HUES6 (cell line): ENCODE measurements around the gene CDC5L.

Source experiments
- H3K27ac ChIP-seq: 2 replicates; pipeline ENCODE4 v1.7.0; 2013; ENCODE audit warnings: low read depth, mild to moderate bottlenecking, low read length, inconsistent platforms
- H3K27me3 ChIP-seq: 2 replicates; pipeline ENCODE4 v1.6.1; 2013; ENCODE audit warnings: low read length; ENCODE audit not compliant: control insufficient read depth, insufficient read depth
- H3K36me3 ChIP-seq: 2 replicates; pipeline ENCODE4 v1.6.1; 2013; ENCODE audit warnings: low read length; ENCODE audit not compliant: control insufficient read depth, insufficient read depth
- H3K4me1 ChIP-seq: 2 replicates; pipeline ENCODE4 v1.6.1; 2013; ENCODE audit warnings: low read length; ENCODE audit not compliant: control insufficient read depth, insufficient read depth
- H3K4me3 ChIP-seq: 2 replicates; pipeline ENCODE4 v1.5.1; 2013; ENCODE audit warnings: low read depth, low read length
- H3K9ac ChIP-seq: one replicate; pipeline ENCODE4 v1.6.1; 2013; ENCODE audit warnings: mild to moderate bottlenecking, low read length
- H3K9me3 ChIP-seq: 2 replicates; pipeline ENCODE4 v1.6.1; 2013; ENCODE audit warnings: low read depth, low read length; ENCODE audit not compliant: control insufficient read depth, insufficient read depth

Gene CDC5L

GRCh38 chr6:44453146-44453545 lies 65.6 kb downstream of the CDC5L start:
- H3K36me3 ChIP-seq: peaks cover 14% of the 10 kb centered on the region
- H3K27ac ChIP-seq: no peak overlapping the region
- no peaks in the 10 kb centered on the region for H3K27me3 ChIP-seq
- H3K4me3 ChIP-seq: no peak overlapping the region
- no peak overlapping the region for H3K9ac ChIP-seq
- H3K9me3 ChIP-seq: no peaks in the 10 kb centered on the region
- H3K4me1 ChIP-seq: peaks cover 6% of the 10 kb centered on the region; the same call in 1 of the 2 replicates

- Histone ChIP-seq H3K9me3 (no peaks in the 10 kb centered on the region), H3K4me1 (peaks cover 6% of the 10 kb centered on the region; the same call in 1 of the 2 replicates), H3K36me3 (peaks cover 11% of the 10 kb centered on the region), H3K27ac (no peak overlapping the region), H3K27me3 (no peaks in the 10 kb centered on the region), H3K9ac (no peak overlapping the region), H3K4me3 (no peak overlapping the region)
Observed at GRCh38 chr6:44454198-44454597, 66.7 kb downstream of the CDC5L start.

GRCh38 chr6:44456070-44456965 lies 68.8 kb downstream of the CDC5L start:
- Histone ChIP-seq H3K4me3 (peak overlapping the region; percentile 41; the same call in 1 of the 2 replicates), H3K9me3 (no peaks in the 10 kb centered on the region), H3K36me3 (peaks cover 11% of the 10 kb centered on the region), H3K27me3 (no peaks in the 10 kb centered on the region), H3K4me1 (peaks cover 6% of the 10 kb centered on the region; the same call in 1 of the 2 replicates), H3K9ac (peak overlapping the region; percentile 47), H3K27ac (no peak overlapping the region)

GRCh38 chr6:44456966-44457292 lies 69.4 kb downstream of the CDC5L start:
- Histone ChIP-seq H3K4me3 (peak overlapping the region; percentile 41; the same call in 1 of the 2 replicates), H3K9me3 (no peaks in the 10 kb centered on the region), H3K4me1 (peaks cover 6% of the 10 kb centered on the region; the same call in 1 of the 2 replicates), H3K27ac (no peak overlapping the region), H3K36me3 (peaks cover 7% of the 10 kb centered on the region; the same call in 1 of the 2 replicates), H3K27me3 (no peaks in the 10 kb centered on the region), H3K9ac (no peak overlapping the region)

GRCh38 chr6:44457596-44457995 lies 70.1 kb downstream of the CDC5L start:
- peaks cover 6% of the 10 kb centered on the region; the same call in 1 of the 2 replicates for H3K4me1 ChIP-seq
- H3K9ac ChIP-seq: no peak overlapping the region
- no peak overlapping the region for H3K4me3 ChIP-seq
- no peaks in the 10 kb centered on the region for H3K9me3 ChIP-seq
- H3K36me3 ChIP-seq: 0 out of 2 replicates have a peak, but pooled peaks cover under 1% of the 10 kb centered on the region
- no peaks in the 10 kb centered on the region for H3K27me3 ChIP-seq
- no peak overlapping the region for H3K27ac ChIP-seq

- no peaks in the 10 kb centered on the region for H3K27me3 ChIP-seq
- H3K9ac ChIP-seq: no peak overlapping the region
- H3K27ac ChIP-seq: no peak overlapping the region
- peaks cover 6% of the 10 kb centered on the region; the same call in 1 of the 2 replicates for H3K4me1 ChIP-seq
- H3K9me3 ChIP-seq: no peaks in the 10 kb centered on the region
- H3K36me3 ChIP-seq: no peaks in the 10 kb centered on the region
- no peak overlapping the region for H3K4me3 ChIP-seq
Observed at GRCh38 chr6:44458551-44458950, 71.0 kb downstream of the CDC5L start.

GRCh38 chr6:44462335-44462734 lies 74.8 kb downstream of the CDC5L start:
- no peaks in the 10 kb centered on the region for H3K9me3 ChIP-seq
- no peak overlapping the region for H3K27ac ChIP-seq
- no peaks in the 10 kb centered on the region for H3K36me3 ChIP-seq
- no peaks in the 10 kb centered on the region for H3K27me3 ChIP-seq
- H3K4me1 ChIP-seq: peaks cover 5% of the 10 kb centered on the region; the same call in 1 of the 2 replicates
- no peak overlapping the region for H3K4me3 ChIP-seq
- H3K9ac ChIP-seq: no peak overlapping the region

- no peaks in the 10 kb centered on the region for H3K27me3 ChIP-seq
- no peak overlapping the region for H3K9ac ChIP-seq
- no peaks in the 10 kb centered on the region for H3K9me3 ChIP-seq
- H3K4me1 ChIP-seq: peaks cover 5% of the 10 kb centered on the region; the same call in 1 of the 2 replicates
- H3K36me3 ChIP-seq: no peaks in the 10 kb centered on the region
- no peak overlapping the region for H3K27ac ChIP-seq
- no peak overlapping the region for H3K4me3 ChIP-seq
Observed at GRCh38 chr6:44462797-44463727, 75.6 kb downstream of the CDC5L start.

GRCh38 chr6:44463728-44464450 lies 76.4 kb downstream of the CDC5L start:
- Histone ChIP-seq H3K9ac (no peak overlapping the region), H3K9me3 (no peaks in the 10 kb centered on the region), H3K36me3 (no peaks in the 10 kb centered on the region), H3K4me1 (peaks cover 5% of the 10 kb centered on the region; the same call in 1 of the 2 replicates), H3K27me3 (no peaks in the 10 kb centered on the region), H3K27ac (no peak overlapping the region), H3K4me3 (no peak overlapping the region)

GRCh38 chr6:44464527-44465310 lies 77.2 kb downstream of the CDC5L start:
- no peak overlapping the region for H3K4me3 ChIP-seq
- no peaks in the 10 kb centered on the region for H3K36me3 ChIP-seq
- H3K9ac ChIP-seq: no peak overlapping the region
- H3K27ac ChIP-seq: no peak overlapping the region
- H3K4me1 ChIP-seq: peaks cover 5% of the 10 kb centered on the region; the same call in 1 of the 2 replicates
- no peaks in the 10 kb centered on the region for H3K9me3 ChIP-seq
- no peaks in the 10 kb centered on the region for H3K27me3 ChIP-seq
